ENCODE results near the gene GPR35. TPM values are rescaled to one million over a fixed set of nuclear protein-coding genes. Genes with fewer than 3 reads are reported as not detected.
"Not testable (repeated sequence)": the region's sequence is repeated elsewhere in the genome, so short reads cannot be mapped to it uniquely, and the experiment has no call there.

Gene GPR35
- total and polyA plus RNA-seq, 2 donors (not counting 1 experiment from before 2014, with no cell fraction given): 1.2 TPM; not detected in 1

DNA sequence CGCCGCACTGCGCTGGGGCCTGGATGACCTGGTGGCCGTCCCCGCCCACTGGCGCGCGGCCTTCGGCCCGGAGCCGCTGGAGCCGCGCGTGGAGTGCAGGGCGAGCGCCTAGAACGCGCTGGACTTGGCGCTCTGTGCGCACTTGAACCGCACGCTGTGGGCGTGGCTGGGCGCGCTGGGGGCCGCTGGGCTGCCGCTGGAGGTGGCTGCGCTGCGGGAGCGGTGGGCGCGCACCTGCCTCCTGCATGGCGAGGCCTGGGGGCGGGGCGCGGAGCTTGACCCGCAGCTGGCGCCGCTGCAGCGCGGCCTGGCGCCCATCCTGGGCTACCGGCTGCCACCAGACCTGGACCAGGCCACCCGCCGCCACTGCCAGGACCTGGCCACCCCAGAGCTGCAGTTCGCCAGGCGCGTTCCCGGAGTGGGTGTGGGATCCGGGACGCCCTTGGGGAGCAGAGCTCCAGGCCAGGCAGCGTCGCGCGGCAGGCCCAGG is 47.5 kb downstream of the GPR35 start:
- H3K27me3 ChIP-seq (ENCODE audit: control insufficient read depth, insufficient read depth, low read length): peaks cover 8% of the 10 kb centered on the region
- no peak overlapping the region for H3K4me3 ChIP-seq (replicated peaks in 1 of 4; ENCODE audit: control extremely low read depth in 1 of 4, insufficient read depth in 1 of 4, low read depth in 3 of 4, low read length in 4 of 4)
- no peaks in the 10 kb centered on the region for H3K9me3 ChIP-seq (ENCODE audit: control insufficient read depth, insufficient read depth, low read depth, low read length)
- TF ChIP-seq, protein P1, sequence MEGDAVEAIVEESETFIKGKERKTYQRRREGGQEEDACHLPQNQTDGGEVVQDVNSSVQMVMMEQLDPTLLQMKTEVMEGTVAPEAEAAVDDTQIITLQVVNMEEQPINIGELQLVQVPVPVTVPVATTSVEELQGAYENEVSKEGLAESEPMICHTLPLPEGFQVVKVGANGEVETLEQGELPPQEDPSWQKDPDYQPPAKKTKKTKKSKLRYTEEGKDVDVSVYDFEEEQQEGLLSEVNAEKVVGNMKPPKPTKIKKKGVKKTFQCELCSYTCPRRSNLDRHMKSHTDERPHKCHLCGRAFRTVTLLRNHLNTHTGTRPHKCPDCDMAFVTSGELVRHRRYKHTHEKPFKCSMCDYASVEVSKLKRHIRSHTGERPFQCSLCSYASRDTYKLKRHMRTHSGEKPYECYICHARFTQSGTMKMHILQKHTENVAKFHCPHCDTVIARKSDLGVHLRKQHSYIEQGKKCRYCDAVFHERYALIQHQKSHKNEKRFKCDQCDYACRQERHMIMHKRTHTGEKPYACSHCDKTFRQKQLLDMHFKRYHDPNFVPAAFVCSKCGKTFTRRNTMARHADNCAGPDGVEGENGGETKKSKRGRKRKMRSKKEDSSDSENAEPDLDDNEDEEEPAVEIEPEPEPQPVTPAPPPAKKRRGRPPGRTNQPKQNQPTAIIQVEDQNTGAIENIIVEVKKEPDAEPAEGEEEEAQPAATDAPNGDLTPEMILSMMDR (conservative IDR thresholded peaks at IDR 0.05 in 1 of 2, IDR thresholded peaks at IDR 0.05 in 1 of 2; ENCODE audit: low read depth in 1 of 2, low read length in 2 of 2): no peak
- TF ChIP-seq EZH2 (IDR thresholded peaks at IDR 0.05; ENCODE audit: low read length, missing control alignments): no peak
- H3K79me2 ChIP-seq (ENCODE audit: control insufficient read depth, insufficient read depth, low read length): no peaks in the 10 kb centered on the region
- DNase-seq (ENCODE audit: low read depth in 2 of 2): no peak
- no peak overlapping the region for H3K9ac ChIP-seq (ENCODE audit: insufficient read depth, low read length)
- no peaks in the 10 kb centered on the region for H3K36me3 ChIP-seq (ENCODE audit: control insufficient read depth, insufficient read depth, low read length)
- no peak overlapping the region for H3K4me2 ChIP-seq (ENCODE audit: extremely low read depth, insufficient read depth, low read length)
- H3K4me1 ChIP-seq (ENCODE audit: control insufficient read depth, extremely low read depth, insufficient read depth, low read length): no peaks in the 10 kb centered on the region
- no peak overlapping the region for H3K27ac ChIP-seq (ENCODE audit: insufficient read depth, low read length)
- H2AFZ ChIP-seq (ENCODE audit: low read length): no peak overlapping the region
- no peaks in the 10 kb centered on the region for H4K20me1 ChIP-seq (ENCODE audit: control insufficient read depth, extremely low read depth, insufficient read depth, low read length)

DNA sequence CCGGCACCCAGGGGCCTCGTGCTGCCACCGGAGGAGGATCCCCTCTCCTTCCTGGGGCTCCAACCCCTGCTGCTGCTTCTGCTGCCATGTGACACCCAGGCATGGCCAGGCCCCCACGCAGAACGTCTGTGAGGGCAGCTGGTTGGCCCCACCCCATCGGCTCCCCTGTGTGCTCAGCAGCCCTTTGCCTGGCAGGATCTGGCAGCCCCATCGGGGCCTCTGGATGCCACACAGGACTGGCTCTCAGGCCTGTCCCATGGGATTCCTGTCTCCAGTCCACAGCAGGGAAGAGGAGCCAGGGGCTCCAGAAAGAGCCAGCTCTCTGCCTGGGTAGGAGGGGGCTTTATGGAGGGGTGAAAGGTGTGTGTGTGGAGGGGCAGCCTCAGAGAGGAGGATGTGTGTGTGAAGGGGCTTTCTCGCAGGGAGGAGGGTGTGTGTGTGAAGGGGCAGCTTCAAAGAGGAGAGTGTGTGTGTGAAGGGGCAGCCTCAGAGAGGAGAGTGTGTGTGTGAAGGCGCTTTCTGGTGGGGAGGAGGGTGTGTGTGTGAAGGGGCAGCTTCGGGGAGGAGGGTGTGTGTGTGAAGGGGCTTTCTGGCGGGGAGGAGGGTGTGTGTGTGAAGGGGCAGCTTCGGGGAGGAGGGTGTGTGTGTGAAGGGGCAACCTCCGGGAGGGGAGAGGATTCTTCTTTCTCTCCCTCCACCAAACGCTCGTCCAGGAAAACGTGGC is 49.3 kb downstream of the GPR35 start:
- not testable (repeated sequence) for H2AFZ ChIP-seq (ENCODE audit: low read length); H3K9me3 ChIP-seq (ENCODE audit: control insufficient read depth, insufficient read depth, low read depth, low read length); H3K9ac ChIP-seq (ENCODE audit: insufficient read depth, low read length); H3K27me3 ChIP-seq (ENCODE audit: control insufficient read depth, insufficient read depth, low read length); H3K79me2 ChIP-seq (ENCODE audit: control insufficient read depth, insufficient read depth, low read length); H3K36me3 ChIP-seq (ENCODE audit: control insufficient read depth, insufficient read depth, low read length); H4K20me1 ChIP-seq (ENCODE audit: control insufficient read depth, extremely low read depth, insufficient read depth, low read length); H3K27ac ChIP-seq (ENCODE audit: insufficient read depth, low read length); H3K4me2 ChIP-seq (ENCODE audit: extremely low read depth, insufficient read depth, low read length); H3K4me3 ChIP-seq (replicated peaks in 1 of 4; ENCODE audit: control extremely low read depth in 1 of 4, insufficient read depth in 1 of 4, low read depth in 3 of 4, low read length in 4 of 4); H3K4me1 ChIP-seq (ENCODE audit: control insufficient read depth, extremely low read depth, insufficient read depth, low read length); DNase-seq (ENCODE audit: low read depth in 2 of 2)

DNA sequence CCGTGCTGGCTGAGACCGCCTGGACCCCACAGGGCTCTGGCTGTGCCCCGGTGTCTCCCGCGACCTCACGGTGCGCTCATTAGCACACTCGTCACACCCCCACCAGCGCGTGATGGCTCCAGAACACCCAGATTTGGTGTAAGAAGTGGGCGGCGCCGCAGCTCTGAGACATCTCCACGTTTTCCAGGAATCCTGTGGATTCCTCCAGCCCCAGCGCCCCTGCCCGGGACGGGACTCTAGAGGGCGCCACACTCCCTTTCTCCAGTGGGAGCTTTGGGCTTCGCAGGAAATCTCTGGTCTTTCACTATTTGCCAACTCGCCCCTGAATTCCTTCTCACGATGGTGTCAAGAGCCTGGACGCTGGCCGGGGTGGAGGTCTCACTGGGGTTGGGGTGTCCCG is 50.1 kb downstream of the GPR35 start:
- not testable (repeated sequence) for H2AFZ ChIP-seq (ENCODE audit: low read length); H3K9me3 ChIP-seq (ENCODE audit: control insufficient read depth, insufficient read depth, low read depth, low read length); H3K4me2 ChIP-seq (ENCODE audit: extremely low read depth, insufficient read depth, low read length); H3K9ac ChIP-seq (ENCODE audit: insufficient read depth, low read length); H3K4me1 ChIP-seq (ENCODE audit: control insufficient read depth, extremely low read depth, insufficient read depth, low read length); DNase-seq (ENCODE audit: low read depth in 2 of 2); H3K27ac ChIP-seq (ENCODE audit: insufficient read depth, low read length); H3K27me3 ChIP-seq (ENCODE audit: control insufficient read depth, insufficient read depth, low read length); H3K4me3 ChIP-seq (replicated peaks in 1 of 4; ENCODE audit: control extremely low read depth in 1 of 4, insufficient read depth in 1 of 4, low read depth in 3 of 4, low read length in 4 of 4); H4K20me1 ChIP-seq (ENCODE audit: control insufficient read depth, extremely low read depth, insufficient read depth, low read length); H3K79me2 ChIP-seq (ENCODE audit: control insufficient read depth, insufficient read depth, low read length); H3K36me3 ChIP-seq (ENCODE audit: control insufficient read depth, insufficient read depth, low read length)

DNA sequence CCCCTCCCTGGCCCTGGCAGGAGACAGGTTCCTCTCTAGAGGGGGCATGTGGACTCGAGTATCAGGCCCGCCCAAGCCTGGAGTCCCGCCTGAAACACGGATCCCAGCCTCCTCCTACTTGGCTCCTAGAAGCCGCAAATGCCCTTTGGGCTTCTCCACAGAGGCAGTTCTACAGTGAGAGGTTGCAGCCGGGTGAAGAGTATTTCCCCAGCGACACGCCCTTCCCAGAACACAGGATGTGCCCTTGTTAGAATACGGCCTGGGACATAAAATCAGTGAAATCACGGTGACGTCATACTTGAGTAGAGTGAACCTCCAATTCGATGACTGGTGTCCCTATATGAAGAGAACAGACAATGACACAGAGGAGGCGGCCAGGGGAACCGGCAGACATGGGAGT is 52.8 kb downstream of the GPR35 start:
- not testable (repeated sequence) for H3K27ac ChIP-seq (ENCODE audit: insufficient read depth, low read length); DNase-seq (ENCODE audit: low read depth in 2 of 2); H3K9me3 ChIP-seq (ENCODE audit: control insufficient read depth, insufficient read depth, low read depth, low read length); H3K36me3 ChIP-seq (ENCODE audit: control insufficient read depth, insufficient read depth, low read length); H3K4me2 ChIP-seq (ENCODE audit: extremely low read depth, insufficient read depth, low read length); H3K79me2 ChIP-seq (ENCODE audit: control insufficient read depth, insufficient read depth, low read length); H3K4me1 ChIP-seq (ENCODE audit: control insufficient read depth, extremely low read depth, insufficient read depth, low read length); H3K27me3 ChIP-seq (ENCODE audit: control insufficient read depth, insufficient read depth, low read length); H4K20me1 ChIP-seq (ENCODE audit: control insufficient read depth, extremely low read depth, insufficient read depth, low read length); H3K4me3 ChIP-seq (replicated peaks in 1 of 4; ENCODE audit: control extremely low read depth in 1 of 4, insufficient read depth in 1 of 4, low read depth in 3 of 4, low read length in 4 of 4); H2AFZ ChIP-seq (ENCODE audit: low read length); H3K9ac ChIP-seq (ENCODE audit: insufficient read depth, low read length)

DNA sequence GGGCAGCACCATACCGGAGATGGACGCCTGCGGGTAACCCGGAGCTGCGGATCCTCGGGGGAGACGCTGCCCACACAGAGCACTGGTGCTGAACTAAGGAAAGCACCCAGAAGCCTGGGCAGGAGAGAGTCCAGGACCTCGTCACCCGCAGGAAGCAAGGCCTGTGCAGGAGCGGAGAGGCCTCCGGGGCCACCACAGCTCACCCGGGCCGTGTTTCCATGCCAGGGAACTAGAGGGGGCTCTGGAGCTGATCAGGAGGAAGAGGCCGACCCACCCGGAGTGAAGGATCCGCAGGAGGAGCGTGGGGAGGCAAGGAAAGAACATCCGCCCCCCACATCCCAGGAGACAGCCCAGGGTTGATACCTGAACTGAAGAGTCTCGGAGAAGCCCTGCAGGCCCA is 53.6 kb downstream of the GPR35 start:
- not testable (repeated sequence) for H2AFZ ChIP-seq (ENCODE audit: low read length); H3K36me3 ChIP-seq (ENCODE audit: control insufficient read depth, insufficient read depth, low read length); H3K4me1 ChIP-seq (ENCODE audit: control insufficient read depth, extremely low read depth, insufficient read depth, low read length); H3K79me2 ChIP-seq (ENCODE audit: control insufficient read depth, insufficient read depth, low read length); H3K9me3 ChIP-seq (ENCODE audit: control insufficient read depth, insufficient read depth, low read depth, low read length); H3K9ac ChIP-seq (ENCODE audit: insufficient read depth, low read length); H3K27ac ChIP-seq (ENCODE audit: insufficient read depth, low read length); H4K20me1 ChIP-seq (ENCODE audit: control insufficient read depth, extremely low read depth, insufficient read depth, low read length); H3K4me2 ChIP-seq (ENCODE audit: extremely low read depth, insufficient read depth, low read length); DNase-seq (ENCODE audit: low read depth in 2 of 2); H3K27me3 ChIP-seq (ENCODE audit: control insufficient read depth, insufficient read depth, low read length); H3K4me3 ChIP-seq (replicated peaks in 1 of 4; ENCODE audit: control extremely low read depth in 1 of 4, insufficient read depth in 1 of 4, low read depth in 3 of 4, low read length in 4 of 4)

DNA sequence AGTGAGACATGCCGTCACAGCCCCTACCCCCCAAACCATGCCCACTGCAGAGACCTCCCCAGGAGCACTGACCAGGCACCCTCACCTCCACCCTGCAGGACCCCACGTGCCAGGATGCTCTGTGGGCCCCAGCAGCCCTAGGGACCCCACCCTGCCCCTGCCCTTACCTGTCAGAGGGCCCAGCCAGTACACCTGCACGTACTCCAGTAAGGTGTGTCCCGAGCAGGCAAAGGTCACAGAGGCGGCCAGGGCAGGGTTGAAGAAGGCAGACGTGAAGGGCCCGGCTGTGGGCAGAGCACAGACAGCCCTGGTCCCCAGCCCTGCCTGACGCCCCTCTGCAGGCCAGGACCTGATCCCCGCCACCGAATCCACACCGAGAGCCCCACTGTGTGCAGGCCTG is 54.9 kb downstream of the GPR35 start:
- not testable (repeated sequence) for H4K20me1 ChIP-seq (ENCODE audit: control insufficient read depth, extremely low read depth, insufficient read depth, low read length); H2AFZ ChIP-seq (ENCODE audit: low read length)

More for the DNA sequence above, 54.9 kb downstream of the GPR35 start:
- H3K36me3 ChIP-seq (ENCODE audit: control insufficient read depth, insufficient read depth, low read length); H3K79me2 ChIP-seq (ENCODE audit: control insufficient read depth, insufficient read depth, low read length); H3K4me3 ChIP-seq (replicated peaks in 1 of 4; ENCODE audit: control extremely low read depth in 1 of 4, insufficient read depth in 1 of 4, low read depth in 3 of 4, low read length in 4 of 4); H3K27ac ChIP-seq (ENCODE audit: insufficient read depth, low read length); H3K9me3 ChIP-seq (ENCODE audit: control insufficient read depth, insufficient read depth, low read depth, low read length); H3K4me2 ChIP-seq (ENCODE audit: extremely low read depth, insufficient read depth, low read length); H3K9ac ChIP-seq (ENCODE audit: insufficient read depth, low read length); H3K27me3 ChIP-seq (ENCODE audit: control insufficient read depth, insufficient read depth, low read length); DNase-seq (ENCODE audit: low read depth in 2 of 2); H3K4me1 ChIP-seq (ENCODE audit: control insufficient read depth, extremely low read depth, insufficient read depth, low read length): not testable (repeated sequence)
